SK-N-MC (cell line): ENCODE data around the gene SETD9.

ENCODE experiments used
- EZH2 ChIP-seq: fragments of 200-600 bp; sonication (generic); IDR thresholded peaks from one replicate; pipeline ENCODE4 v1.6.1; 2017; ENCODE audit warnings: antibody characterized with exemption
- POLR2AphosphoS5 ChIP-seq: IDR thresholded peaks from 2 replicates; pipeline ENCODE4 v1.6.1; 2012; ENCODE audit warnings: mild to moderate bottlenecking, low read depth, low read length, borderline replicate concordance

DNA sequence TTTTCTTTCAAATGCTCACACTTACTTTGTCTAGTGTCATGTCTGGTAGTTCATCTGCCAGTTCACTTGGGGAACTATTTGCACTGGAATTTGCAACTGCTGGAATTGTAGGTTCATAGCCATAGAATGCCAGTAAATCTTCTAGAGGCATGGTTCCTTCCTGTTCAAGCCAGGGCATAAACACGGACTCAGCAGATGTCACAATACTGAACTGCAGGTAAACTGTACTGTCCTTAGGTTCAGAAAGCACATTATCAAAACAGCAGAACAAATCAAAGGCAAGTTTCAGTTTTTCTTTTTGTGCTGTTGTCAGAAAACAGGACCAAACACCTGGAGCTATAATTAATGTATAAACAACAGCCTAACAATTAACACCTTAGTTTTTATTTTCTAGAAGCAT is 29.5 kb downstream of the SETD9 start:
- no peak for TF ChIP-seq POLR2AphosphoS5
- TF ChIP-seq EZH2, result no peak
